Left ventricle myocardium inferior (tissue), 1 donor: ENCODE results near the gene RBFOX1. TPM values are rescaled to one million over a fixed set of nuclear protein-coding genes. Genes with fewer than 3 reads are reported as not detected.

Experiments used
- DNase-seq: peaks from one replicate; pipeline ENCODE4 v3.0.0-alpha.2; 2020
- H3K27ac ChIP-seq: fragments of 200-600 bp; replicated peaks from 2 replicates; pipeline ENCODE4 v1.8.0; 2021
- H3K27me3 ChIP-seq: fragments of 200-600 bp; 2 replicates; pipeline ENCODE4 v1.8.0; 2021; ENCODE audit warnings: low read depth
- H3K36me3 ChIP-seq: fragments of 200-600 bp; 2 replicates; pipeline ENCODE4 v1.8.0; 2021
- H3K4me1 ChIP-seq: fragments of 200-600 bp; 2 replicates; pipeline ENCODE4 v1.8.0; 2021
- H3K4me3 ChIP-seq: fragments of 200-600 bp; 2 replicates; pipeline ENCODE4 v1.8.0; 2021; ENCODE audit warnings: mild to moderate bottlenecking, moderate library complexity
- H3K9me3 ChIP-seq: fragments of 200-600 bp; replicated peaks from 2 replicates; pipeline ENCODE4 v1.8.0; 2021
- intact Hi-C: fragments of 100-400 bp; cut with micrococcal nuclease; formaldehyde crosslinking; loops from one replicate; pipeline ENCODE4 v1.11.0; 2022
- total RNA-seq: library from RNA; stranded (reverse); fragmentation: NEBNext Ultra II Directional; extraction: Animal tissue kit (Norgen Biotek cat#: 25700); gene quantifications from one replicate; pipeline ENCODE4 v1.2.1, GENCODE V29; 2021
- TF ChIP-seq, protein P1 (sequence below): fragments of 200-600 bp; IDR thresholded peaks from 2 replicates; pipeline ENCODE4 v1.8.0; 2021; ENCODE audit warnings: antibody characterized with exemption, mild to moderate bottlenecking, borderline replicate concordance
- donor health status: DM: no; HTN: yes; CAD: no; lungs with severe emphysema.

Gene RBFOX1
- total RNA-seq, 1 donor from 2014 or later, result 71.8 TPM

DNA sequence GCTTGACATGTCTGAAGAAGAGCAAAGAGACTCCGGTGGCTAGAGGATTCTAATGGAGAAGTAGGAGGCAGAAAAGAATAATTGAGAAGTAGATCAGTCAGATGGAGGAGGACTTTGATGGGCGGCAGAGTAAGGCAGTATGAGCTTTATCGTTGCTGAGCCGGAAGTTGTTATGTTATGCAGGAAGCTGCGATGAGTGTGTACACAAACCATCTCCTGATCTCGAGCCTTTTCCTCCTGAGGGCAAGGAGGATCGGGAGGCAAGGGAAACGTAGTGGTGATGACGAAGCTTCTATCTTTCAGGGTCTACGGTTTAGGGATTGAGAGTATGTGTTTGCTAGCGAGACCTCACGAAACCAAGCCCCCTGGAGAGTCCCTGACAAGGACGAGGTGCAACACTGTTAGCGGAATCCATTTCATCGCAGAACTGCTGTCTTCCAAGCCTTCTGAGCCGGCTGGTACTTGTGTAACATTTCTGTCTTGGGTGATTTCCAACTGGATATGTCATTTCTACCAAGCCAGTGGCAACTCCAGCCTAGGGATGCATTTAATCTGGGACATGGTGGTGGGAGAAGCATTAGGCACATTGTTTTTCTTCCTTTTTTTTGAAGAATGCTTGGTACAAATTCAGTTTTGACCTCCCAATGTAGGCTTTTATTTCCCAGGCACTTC, 45.5 kb downstream of the RBFOX1 start:
- DNase-seq, result no peak
- Histone ChIP-seq H3K9me3 (no peaks in the 10 kb centered on the region), H3K27me3 (no peaks in the 10 kb centered on the region), H3K36me3 (no peaks in the 10 kb centered on the region), H3K4me1 (peaks cover 83% of the 10 kb centered on the region), H3K27ac (peak overlapping the region; percentile 79), H3K4me3 (no peak overlapping the region)
- TF ChIP-seq, protein P1, sequence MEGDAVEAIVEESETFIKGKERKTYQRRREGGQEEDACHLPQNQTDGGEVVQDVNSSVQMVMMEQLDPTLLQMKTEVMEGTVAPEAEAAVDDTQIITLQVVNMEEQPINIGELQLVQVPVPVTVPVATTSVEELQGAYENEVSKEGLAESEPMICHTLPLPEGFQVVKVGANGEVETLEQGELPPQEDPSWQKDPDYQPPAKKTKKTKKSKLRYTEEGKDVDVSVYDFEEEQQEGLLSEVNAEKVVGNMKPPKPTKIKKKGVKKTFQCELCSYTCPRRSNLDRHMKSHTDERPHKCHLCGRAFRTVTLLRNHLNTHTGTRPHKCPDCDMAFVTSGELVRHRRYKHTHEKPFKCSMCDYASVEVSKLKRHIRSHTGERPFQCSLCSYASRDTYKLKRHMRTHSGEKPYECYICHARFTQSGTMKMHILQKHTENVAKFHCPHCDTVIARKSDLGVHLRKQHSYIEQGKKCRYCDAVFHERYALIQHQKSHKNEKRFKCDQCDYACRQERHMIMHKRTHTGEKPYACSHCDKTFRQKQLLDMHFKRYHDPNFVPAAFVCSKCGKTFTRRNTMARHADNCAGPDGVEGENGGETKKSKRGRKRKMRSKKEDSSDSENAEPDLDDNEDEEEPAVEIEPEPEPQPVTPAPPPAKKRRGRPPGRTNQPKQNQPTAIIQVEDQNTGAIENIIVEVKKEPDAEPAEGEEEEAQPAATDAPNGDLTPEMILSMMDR, result no peak
- intact Hi-C loops, result no loop called here

DNA sequence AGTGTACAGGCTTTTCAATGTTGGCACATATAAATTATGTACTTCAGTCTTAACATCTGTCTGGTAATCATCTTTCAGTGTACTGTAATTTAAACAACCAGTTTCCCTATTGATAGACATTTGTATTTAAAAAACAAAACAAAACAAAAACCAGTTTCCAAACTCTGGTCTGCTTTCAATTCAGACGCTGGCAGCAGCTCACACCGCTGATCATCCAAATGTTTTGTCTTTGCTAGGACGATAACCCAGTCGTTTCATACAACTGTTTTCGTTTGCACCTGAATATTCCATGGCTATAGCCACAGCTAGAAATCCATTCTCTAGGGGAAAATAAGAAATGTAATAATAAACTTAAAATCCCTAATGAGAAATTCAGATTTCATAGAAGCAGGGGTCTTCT, 47.8 kb downstream of the RBFOX1 start:
- Histone ChIP-seq H3K27me3 (no peaks in the 10 kb centered on the region), H3K27ac (peak overlapping the region; percentile 32), H3K4me3 (no peak overlapping the region), H3K36me3 (no peaks in the 10 kb centered on the region), H3K9me3 (no peaks in the 10 kb centered on the region), H3K4me1 (peaks cover 73% of the 10 kb centered on the region)
- intact Hi-C loops, result no loop called here
- DNase-seq, result no peak
- TF ChIP-seq, protein P1, result no peak

DNA sequence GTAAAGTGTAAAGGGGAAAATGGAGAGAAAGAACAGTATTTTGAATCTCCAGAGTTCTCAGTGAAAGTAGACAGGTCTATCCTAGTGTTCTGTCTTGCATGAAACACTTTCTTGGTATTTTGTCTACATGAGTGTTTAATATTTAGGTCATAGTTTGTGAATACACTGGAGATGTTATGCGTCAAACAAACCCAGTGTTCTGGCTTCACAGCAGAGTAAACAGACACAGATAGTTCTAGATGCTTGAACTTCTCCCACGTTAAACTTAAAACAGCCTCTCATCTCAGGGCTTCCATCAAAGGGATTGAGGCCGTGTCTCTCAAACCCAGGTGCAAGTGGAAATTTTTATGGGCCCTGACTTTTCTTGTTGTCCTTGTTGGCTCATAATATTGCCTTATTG, 48.3 kb downstream of the RBFOX1 start:
- no peak overlapping the region for H3K4me3 ChIP-seq
- TF ChIP-seq, protein P1, result no peak
- no peaks in the 10 kb centered on the region for H3K36me3 ChIP-seq
- intact Hi-C loops, result no loop called here
- H3K4me1 ChIP-seq, result peaks cover 70% of the 10 kb centered on the region
- peak overlapping the region; percentile 32 for H3K27ac ChIP-seq
- H3K9me3 ChIP-seq, result no peaks in the 10 kb centered on the region
- no peak for DNase-seq
- no peaks in the 10 kb centered on the region for H3K27me3 ChIP-seq

DNA sequence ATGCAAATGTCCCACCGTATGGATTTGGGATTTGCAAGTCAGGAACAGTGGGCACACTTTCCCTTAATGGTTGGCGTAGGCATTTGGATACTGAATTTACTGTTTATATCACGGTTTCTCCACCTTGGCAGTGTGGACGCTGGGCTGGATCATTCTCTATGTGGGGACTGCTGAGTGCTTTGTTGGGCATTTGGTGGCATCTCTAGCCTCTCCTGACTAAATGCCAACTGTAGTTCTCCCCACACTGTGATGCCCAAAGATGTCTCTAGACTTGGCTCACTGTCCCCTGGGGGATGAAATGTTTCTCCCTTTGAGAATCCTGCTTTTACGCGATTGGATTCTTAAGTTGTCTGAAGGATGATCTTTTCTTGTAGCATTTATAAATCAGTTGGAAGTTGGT, 49.0 kb downstream of the RBFOX1 start:
- no peak overlapping the region for H3K27ac ChIP-seq
- no peak for DNase-seq
- intact Hi-C loops, result no loop called here
- no peak overlapping the region for H3K4me3 ChIP-seq
- peaks cover 62% of the 10 kb centered on the region for H3K4me1 ChIP-seq
- H3K36me3 ChIP-seq, result no peaks in the 10 kb centered on the region
- H3K27me3 ChIP-seq, result no peaks in the 10 kb centered on the region
- H3K9me3 ChIP-seq, result no peaks in the 10 kb centered on the region
- TF ChIP-seq, protein P1, result no peak

DNA sequence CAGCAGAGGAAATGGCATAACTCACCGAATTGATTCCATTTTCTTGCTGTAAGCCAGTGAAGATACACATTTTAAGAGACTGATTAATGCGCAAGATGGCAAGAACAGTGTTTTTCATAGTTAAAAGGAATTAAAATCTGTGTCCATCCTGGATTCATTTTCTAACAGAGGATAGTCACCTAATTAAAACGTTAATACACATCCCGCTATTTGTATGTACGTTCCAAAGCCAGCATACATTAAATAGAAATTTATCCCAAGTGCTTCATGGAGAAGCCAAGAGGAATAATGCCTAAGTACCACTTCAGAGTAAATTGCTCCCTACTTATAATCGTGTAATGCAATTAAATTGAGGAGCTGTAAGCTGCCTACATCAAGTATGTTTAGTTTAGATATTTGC, 49.9 kb downstream of the RBFOX1 start:
- intact Hi-C loops, result no loop called here
- Histone ChIP-seq H3K4me3 (no peak overlapping the region), H3K27ac (no peak overlapping the region), H3K9me3 (no peaks in the 10 kb centered on the region), H3K27me3 (no peaks in the 10 kb centered on the region), H3K36me3 (no peaks in the 10 kb centered on the region), H3K4me1 (peaks cover 54% of the 10 kb centered on the region)
- TF ChIP-seq, protein P1, result no peak
- DNase-seq, result no peak

DNA sequence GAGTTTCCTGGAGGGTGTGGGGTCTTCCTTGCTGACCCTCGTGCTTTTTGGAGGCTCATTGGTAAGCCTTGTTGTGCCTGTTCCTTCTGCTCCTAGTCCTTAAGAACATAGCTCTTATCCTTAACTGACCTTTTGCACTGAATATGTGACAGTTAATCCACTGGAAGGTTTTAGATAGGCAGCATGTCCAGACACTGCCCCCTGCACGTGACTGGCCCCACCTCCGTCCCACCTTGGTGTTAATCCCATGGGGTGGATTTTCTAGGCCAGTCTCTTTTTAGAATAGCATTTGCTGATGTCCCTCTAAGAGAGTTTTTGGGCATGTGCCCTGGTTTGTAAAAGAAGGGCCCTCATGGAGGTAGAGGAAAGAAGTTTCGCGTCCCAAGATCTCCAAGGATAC, 58.3 kb downstream of the RBFOX1 start:
- H3K27me3 ChIP-seq, result no peaks in the 10 kb centered on the region
- no peak overlapping the region for H3K4me3 ChIP-seq
- intact Hi-C loops, result no loop called here
- H3K27ac ChIP-seq, result no peak overlapping the region
- TF ChIP-seq, protein P1, result no peak
- H3K9me3 ChIP-seq, result no peaks in the 10 kb centered on the region
- DNase-seq, result no peak
- peaks cover 22% of the 10 kb centered on the region for H3K4me1 ChIP-seq
- H3K36me3 ChIP-seq, result no peaks in the 10 kb centered on the region
